NCI-H748 treated with DMSO at 0.1 percent for 48 hours (cell line): ENCODE data around the gene PTPRN2.
"Not testable (repeated sequence)": the region's sequence is repeated elsewhere in the genome, so short reads cannot be mapped to it uniquely, and the experiment has no call there.

ENCODE experiments used
- DNase-seq: peaks from one replicate; lab custom pipeline; 2025; lab: John Stamatoyannopoulos, UW

The PTPRN2 gene

DNA sequence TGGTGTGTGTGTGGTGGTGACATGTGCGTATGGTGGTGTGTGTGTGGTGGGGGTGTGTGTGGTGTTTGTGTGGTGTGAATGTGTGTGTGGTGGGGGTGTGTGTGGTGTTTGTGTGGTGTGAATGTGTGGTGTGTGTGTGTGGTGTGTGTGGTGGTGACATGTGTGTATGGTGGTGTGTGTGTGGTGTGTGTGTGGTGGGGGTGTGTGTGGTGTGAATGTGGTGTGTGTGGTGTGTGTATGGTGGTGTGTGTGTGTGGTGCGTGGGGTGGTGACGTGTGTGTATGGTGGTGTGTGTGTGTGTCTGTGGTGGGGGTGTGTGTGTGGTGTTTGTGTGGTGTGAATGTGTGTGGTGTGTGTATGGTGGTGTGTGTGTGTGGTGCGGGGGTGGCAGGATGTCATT is 797.7 kb downstream of the PTPRN2 start:
- DNase-seq, result no peak

DNA sequence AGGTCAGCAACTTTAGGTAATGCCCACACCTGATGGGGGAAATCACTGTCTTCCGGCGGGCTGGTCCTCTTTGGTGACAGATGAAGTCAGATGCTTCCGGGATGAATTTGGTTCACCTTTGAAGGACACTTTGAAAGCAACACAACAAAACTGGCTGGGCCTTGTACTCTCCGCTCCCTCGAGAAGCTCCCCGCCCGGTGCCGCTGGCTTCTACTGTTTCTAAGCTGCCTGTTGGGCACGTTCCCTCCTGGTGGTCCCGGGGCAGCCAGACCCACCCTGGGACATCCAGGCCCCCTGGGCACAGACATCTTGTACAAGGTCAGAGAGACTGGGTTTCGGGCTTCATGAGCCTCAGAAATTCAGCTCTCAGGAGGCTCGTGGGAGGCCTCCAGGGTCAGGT is 798.5 kb downstream of the PTPRN2 start:
- no peak for DNase-seq

DNA sequence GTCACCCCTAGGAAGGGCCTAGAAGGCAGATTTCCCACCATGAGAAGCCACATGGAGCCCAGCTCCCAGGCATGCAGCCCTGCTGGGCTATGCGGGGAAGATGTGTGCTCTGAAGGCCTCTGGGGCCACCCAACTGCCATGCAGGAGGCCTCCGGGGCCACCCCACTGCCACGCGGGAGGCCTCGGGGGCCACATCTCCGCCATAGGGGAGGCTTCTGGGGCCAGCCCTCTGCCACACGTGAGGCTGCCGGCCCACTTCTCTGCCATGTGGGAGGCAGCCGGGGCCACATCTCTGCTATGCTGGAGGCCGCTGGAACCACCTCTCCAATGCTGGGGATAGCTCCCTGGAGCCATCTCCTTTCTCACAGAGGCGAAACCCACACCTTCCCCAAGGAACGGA is 799.0 kb downstream of the PTPRN2 start:
- no peak for DNase-seq

DNA sequence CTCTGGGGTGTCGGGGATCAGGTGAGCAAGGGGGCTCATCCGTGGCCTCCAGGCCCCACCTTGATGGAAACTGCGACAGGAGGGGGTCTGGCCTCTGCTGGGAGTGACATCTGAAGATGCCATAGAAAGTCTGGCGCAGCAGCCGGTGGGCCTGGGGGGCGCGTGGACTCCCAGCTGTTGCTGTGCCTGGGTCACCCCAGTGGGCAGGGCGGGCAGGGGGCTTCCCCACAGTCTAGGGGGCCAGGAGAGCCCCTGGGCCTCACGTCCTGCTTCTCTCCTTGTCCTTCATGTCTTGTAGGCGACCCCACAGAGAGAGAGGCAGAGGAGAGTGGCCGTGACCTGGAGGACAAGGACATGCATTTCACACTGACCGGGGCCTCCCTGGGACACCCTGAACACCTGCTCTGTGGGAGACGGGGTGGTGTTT is 800.3 kb downstream of the PTPRN2 start:
- DNase-seq, result no peak

DNA sequence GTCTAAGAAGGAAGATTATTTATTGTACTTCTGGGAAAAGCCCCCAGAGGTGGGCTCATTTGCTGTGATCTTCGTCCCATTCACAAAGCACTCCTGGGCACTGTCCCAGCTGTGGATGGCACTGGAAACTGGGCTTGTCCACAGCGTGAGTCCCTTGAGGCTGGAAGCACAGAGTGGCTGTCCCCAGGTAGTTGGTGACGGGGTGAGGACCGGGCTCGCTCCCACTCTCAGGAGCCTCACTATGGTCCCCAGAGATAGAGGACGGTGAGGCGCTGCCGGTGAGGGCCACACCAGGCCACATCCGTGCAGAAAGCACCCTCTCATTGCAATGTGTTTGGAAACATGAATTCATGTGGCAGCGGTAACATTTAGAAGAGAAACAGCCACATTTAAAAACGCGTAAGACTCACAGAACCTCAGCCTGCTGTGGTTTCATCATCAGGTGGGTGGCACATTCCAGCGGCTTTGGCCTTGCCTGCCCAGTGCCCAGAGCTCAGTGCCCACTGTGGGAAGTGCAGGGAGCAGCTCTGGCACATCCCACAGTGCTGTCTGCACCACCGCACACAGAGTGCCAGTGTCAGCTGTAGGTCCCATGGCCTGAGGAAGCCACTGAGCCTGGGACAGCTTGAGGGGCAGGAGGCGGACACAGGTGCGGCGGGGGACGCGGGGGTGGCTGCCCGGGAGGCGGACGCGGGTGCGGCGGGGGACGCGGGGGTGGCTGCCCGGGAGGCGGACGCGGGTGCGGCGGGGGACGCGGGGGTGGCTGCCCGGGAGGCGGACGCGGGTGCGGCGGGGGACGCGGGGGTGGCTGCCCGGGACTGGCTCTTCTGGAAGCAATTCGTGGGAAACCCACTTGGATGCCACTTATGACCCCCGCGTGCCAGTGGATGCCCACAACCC is 801.0 kb downstream of the PTPRN2 start:
- no peak for DNase-seq

DNA sequence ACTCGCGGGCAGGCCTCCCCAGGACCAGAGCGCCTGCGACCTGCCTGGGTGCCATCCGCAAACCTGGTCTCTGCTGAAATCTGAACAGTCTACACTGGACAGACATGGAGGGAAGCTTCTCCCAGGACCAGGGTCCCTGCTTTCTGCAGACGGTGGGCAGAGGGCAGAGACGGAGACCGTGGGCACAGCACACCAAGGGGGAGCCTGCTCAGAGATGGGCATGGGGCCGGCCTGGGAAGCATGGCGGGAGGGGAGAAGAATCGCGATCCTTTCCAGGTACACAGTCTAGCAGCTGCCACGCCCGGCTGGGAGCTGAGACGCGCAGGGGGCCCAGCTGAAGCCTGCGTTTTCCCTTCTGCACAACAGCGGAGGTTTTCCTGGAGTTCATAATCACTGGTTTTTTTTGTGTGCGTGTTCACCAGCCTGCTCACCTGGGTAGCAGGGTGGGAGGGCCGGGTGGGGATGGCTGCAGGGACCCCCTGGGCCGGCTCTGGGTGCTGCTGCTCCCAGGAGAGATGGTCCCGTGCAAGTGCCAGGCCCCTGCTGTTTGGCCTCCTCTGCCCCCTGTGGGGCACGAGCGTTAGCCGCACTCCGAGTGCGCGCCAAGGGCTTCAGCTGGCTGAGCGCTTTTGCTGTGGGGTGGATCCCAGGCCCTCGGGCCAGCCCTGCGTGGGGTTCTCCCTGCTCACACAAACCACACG is 802.0 kb downstream of the PTPRN2 start:
- DNase-seq, result no peak

DNA sequence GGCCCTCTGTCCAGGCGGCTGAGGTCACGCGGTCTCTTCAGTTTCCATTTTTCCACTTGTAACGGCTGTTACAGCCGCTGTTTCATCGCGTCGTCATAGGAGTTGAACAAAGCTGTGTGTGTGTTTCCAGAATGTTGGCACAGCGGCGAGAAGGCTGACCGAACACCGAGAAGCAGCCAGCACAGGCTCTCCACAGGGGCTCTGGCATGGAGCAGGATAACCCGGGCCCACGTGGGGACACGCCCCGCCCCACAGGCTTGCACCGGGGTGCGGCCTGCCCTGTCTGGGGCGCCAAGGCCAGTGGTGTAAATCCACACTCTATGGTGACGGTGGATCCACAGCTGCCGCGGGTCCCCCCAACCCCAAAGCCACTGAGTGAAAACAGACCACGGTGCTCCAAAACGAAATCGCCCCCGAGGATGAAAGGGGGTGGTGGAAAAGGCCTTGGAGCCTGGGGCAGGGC is 802.6 kb downstream of the PTPRN2 start:
- no peak for DNase-seq

DNA sequence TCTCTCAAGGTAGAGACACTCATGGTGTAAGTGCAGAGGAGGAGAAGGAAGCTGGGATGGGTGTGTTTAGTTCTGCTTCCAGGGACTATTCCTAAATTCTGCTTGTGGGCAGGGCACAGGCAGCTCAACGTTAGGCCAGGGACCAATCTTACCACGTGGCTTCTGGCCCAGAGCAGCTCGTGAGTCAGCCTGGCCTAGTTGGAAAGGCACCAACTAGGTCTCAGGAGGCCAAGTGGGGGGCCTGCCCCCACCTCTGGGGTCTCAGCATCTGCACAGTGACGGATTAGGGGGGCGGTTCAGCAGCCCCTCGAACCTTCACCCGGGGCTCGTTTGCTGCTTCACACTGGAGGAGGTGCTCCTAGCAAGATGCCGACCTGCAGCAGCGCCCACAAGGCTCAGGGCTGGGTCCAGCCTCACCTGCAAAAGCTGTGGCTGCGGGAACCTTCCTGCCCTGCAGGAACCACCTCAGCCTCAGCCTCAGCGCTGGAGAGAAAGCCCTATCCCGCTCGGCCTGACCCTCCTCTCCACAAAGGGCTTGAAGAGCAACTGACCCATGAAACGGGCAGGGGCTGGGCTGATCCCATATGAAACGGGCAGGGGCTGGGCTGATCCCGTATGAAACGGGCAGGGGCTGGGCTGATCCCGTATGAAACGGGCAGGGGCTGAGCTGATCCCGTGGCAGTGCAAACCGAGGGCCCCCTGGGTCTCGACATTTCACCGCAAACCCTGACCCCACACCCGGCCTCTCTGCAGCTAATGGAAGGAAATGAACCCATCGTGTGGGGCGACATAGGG is 803.4 kb downstream of the PTPRN2 start:
- DNase-seq, result no peak

DNA sequence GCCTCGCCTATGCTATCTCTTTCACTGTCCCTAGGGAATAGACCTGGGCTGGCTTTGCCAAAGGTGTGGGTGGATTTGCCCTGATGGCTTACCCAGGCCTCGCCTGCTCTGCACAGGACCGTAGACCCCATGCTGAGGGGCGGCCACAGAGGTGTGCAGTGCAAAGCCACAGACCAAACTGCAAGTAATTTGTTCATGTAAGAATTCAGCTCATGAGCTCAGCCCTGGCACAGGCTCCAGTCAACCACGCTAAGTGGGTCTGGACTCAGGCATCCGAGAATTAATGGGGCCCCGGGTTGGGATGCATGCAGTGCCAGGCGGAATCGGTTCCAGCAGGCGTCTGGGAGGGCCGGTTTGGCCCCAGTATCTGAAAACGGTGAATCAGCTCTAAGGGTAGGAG is 805.6 kb downstream of the PTPRN2 start:
- no peak for DNase-seq

DNA sequence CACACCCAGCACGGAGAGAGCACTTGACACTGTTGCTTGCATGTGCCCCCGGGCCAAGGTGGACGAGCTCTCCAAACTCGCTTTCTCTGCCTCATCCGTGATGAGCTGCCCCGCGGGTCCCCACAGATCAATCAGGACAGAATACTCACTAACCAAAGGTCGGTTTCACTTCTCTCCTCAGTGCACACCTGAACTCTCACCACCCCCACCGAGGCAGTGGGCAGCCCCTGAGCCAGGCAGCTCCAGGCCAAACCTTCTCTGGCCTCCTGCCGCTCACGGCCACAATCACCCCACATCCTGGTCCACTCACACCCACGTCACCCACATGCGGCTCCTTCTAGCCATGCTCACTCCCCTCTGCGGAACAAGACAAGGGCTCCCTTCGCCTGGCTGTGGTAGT is 806.9 kb downstream of the PTPRN2 start:
- DNase-seq, result no peak

DNA sequence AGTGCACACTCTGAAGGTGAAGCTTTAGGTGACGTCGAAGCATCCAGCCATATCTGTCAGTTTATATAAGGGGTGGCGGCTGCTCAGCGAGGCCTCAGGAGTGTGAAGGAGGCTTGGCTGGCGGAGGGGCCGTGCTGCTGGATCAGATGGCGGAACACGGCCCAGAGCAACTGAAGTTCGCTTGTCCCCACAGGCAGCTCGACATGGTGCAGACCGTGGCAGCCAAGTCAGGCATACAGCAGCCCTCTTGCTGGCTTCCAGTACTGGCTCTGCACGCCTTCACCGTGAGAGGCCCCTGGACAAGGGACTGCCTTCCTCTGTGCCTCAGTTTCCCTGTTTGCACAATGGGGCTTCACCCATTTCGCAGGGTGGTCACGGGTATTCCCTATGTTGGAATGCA is 807.3 kb downstream of the PTPRN2 start:
- no peak for DNase-seq

DNA sequence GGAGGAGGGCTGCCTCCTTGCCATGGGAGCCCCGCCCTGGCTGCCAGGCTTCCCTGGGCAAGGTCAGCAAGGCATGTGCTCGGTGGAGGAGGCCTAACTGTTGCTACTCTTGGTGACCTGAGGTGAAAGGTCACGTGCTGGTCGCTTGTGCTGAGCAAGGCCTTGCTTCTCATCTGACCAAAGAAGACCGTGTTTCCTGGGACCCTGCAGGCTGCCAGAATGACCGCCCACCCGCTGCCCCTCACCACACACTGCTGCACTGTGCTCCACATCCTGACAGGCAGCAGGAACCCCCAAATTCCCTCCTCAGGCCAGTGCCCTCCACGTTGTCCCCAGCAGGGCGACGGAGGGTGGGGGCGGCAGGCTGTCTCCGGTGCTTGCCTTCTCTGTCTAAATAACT is 808.4 kb downstream of the PTPRN2 start:
- no peak for DNase-seq

DNA sequence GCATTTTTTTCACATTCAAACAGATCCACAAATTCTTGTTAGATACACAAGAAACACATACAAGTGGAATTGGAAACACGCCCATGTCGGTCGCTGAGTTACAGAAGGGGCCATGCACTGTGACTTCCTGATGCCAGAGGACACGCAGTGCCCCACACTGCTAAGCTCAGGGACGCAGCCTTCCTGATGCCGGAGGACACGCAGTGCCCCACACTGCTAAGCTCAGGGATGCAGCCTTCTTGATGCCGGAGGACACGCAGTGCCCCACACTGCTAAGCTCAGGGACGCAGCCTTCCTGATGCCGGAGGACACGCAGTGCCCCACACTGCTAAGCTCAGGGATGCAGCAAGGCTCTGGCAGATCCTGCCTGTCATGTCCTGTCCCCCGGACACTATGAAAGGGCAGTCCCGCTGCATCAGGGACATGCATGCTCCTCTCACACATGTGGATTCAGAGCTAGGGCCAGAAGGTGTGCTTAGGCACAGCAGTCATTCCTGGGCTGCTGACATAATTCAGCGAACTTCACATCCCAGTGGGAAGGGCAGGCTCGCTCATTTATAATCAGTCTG is 810.3 kb downstream of the PTPRN2 start:
- not testable (repeated sequence) for DNase-seq

DNA sequence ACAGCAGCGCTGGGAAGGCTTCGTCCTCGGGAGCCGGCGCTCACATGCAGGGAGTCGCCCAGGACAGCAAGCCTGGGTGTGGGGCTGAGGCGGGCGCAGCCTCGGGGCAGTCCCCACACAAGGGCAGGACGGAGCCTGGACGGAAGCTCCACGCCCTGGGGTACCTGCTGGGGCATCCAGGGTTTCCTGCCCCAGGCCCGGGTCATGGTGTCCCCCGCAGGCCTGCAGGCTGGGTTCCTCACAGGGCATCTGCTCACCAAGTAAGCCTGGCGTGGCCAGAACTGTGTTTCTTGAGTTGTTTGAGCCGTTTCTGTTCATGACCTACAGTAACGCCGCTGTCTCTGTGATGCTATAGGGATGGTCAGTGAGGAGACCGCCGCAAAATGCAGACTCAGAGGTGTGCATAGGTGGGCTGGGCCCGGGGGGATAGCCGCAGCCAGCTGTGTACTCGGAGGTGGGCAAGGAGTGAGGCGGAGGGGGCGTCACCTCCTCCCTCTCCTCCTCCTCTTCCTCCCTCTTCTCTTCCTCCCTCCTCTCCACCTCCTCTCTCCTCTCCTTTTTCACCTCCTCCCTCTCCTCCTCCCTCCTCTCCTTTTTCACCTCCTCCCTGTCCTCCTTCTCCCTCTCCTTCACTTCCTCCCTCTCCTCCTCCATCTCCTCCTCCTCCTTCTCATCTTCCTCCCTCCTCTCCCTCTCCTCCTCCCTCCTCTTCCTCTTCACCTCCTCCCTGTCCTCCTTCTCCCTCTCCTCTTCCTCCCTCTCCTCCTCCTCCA is 811.9 kb downstream of the PTPRN2 start:
- DNase-seq, result no peak

DNA sequence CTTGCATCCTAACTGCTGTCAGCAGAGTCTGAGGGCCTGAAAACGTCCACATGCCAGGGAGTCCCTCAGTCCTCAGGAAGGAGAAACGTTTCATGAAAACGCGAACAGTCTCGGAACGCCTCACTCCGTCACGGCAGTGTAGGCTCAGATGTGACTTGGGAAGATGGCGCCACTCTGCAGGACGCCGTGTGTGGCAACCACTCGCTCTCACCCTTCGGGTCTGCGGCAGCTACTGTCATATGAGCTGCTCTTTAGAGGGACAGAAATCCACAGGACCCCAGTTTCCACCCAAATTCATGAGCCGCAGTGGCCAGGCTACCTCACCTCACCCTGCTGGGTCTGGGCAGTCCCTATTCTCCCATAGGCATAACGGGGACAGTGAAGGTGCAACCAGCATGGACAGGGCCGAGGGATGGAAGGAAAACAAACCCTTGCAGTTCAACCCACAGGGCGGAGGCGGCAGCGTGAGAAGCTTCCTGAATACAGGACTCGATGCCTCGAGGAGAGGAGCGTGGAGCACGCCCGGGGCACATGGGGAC is 812.5 kb downstream of the PTPRN2 start:
- DNase-seq, result no peak

DNA sequence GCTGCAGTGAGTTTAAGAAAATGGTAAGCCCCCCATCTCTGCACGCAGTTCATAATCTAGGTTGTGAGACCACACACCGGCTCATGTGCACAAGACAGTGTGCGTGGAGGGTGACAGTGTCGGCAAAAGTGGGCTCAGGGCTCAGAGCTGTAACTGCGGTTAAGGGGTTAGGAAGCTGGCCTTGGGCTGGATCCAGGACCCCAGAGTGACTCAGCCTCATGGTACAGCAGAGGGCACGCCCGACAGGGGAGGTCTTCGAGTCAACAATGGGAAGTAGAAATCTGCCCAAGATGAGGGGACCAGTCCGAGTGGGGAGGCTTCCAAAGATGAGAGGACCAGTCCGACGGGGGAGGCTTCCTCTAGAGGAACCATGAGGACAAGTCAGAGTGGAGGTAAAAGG is 813.1 kb downstream of the PTPRN2 start:
- no peak for DNase-seq

DNA sequence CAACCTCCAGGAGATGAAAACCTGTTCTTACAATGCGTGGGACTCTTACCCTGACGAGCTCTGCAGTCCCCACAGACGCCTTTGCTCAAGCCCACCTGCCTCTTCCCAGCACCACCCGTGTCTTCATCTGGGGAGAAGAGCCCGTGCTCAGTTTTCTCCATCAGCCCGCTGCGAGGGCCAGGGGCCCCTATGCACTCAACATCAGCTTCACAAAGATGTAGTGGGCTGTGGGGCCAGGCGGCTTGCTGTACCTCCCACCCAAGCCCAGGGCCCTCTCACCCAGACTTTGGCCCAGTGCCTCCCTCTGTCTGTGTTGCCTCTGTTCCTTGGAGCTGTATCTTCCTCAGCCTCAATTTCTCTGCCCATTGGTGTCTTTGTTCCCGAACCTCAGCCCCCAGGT is 814.3 kb downstream of the PTPRN2 start:
- DNase-seq, result no peak

DNA sequence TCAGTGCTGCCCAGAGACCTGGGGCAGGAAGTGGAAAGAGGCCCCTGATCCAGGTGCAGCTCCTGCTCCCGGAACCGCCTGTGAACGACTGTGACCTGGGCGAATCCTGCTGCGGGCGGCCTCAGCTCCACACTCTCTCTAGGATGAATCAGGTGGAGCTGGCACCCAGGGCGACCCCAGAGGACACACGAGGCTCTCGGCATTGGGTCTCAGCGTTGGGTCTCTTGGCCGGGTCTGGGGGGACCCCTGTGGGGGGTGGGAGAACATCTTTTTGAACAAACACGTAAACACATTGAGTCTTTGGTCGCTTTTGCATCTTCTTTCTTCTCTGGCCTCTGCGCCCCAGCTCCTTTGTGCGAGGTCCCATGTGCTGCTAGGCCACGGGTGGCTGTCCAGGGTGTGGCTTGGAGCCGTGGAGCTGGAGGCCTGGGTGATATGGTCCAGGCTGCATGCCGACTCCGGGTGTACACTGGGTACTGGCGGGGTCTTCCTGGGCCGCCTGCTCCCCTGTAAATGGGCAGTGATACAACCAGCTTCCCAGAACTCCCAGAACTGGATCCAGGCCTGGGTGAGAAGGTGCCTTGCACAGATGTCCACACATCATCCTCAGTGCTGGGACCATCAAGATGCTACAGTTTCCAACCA is 815.0 kb downstream of the PTPRN2 start:
- DNase-seq, result no peak

DNA sequence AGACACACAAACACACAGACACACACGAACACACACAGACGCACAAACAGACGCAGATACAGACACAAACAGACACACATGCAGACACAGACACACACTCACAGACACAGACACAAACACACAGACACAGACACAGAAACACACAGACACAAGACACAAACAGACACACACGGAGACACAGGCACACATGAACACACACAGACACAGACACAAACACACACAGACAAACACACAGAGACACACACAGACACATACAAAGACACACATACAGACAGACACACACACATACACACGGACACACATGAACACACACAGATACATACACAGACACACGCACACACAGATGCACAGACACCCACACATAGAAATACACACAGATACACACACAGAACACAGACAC is 815.9 kb downstream of the PTPRN2 start:
- no peak for DNase-seq

DNA sequence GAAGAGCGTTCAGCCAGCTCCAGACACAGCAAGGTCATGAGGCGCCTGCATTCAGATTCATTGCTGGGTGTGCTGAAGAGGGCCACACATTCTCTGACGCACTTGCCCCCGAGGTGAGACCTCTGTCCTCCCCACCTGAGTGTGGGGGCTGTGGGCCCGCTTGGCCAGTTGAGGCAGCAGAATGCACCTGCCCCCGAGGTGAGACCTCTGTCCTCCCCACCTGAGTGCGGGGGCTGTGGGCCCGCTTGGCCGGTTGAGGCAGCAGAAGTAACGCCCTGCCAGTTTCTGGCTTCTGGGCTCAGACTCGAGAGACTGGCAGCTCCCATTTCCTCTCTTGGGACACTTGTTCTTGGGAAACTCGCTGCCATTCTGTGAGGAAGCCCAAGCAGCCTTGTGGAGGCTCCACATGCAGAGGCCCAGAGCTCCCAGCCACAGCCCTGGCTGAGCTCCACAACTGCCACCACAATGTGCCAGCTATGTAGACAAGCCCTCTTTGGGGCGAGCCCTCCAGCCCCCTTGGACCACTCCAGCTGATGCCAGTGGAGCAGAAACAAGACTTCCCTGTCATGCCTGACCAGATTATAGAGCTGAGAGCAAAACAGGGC is 816.8 kb downstream of the PTPRN2 start:
- DNase-seq, result no peak
